HCT116 (cell line): ENCODE results near the gene MYOG. TPM values are rescaled to one million over a fixed set of nuclear protein-coding genes. Genes with fewer than 3 reads are reported as not detected.

Experiments
- ATAC-seq: fragments of 200-7000 bp; cut with Tn5 transposase; 2 replicates; pipeline ENCODE4 v1.9.1; 2020; ENCODE audit warnings: mild to moderate bottlenecking, moderate library complexity
- BruUV-seq: library from RNA; stranded (reverse); fragments of 400-500 nt; replicated peaks from 2 replicates; lab custom pipeline; 2021; lab: Mats Ljungman, UMichigan
- CTCF ChIA-PET: fragments of 300-600 bp; sonication (Branson Sonifier 250); formaldehyde crosslinking; loops from one replicate; lab custom pipeline; 2021; ENCODE audit warnings: antibody characterized with exemption; lab: Charles Lee
- POLR2A ChIA-PET: fragments of 300-600, 350-600 bp; sonication (Branson Sonifier 250); formaldehyde crosslinking; loops from one replicate; lab custom pipeline; 2021; ENCODE audit warnings: antibody characterized with exemption; lab: Charles Lee
- RAD21 ChIA-PET, 2 experiments: fragments of 300-600 bp; sonication (Branson Sonifier 250); formaldehyde crosslinking; loops; one replicate each; lab custom pipeline; 2023; ENCODE audit warnings: low total read pairs in 2 of 2; ENCODE audit not compliant: uncharacterized antibody in 2 of 2, unreplicated experiment in 2 of 2, low non-redundant PET in 1 of 2; lab: Charles Lee
- DNase-seq: peaks from one replicate; pipeline ENCODE4 v3.0.0-alpha.2; 2010; ENCODE audit warnings: low read depth, low spot score
- H2AFZ ChIP-seq: fragments of 200-600 bp; shearing (Covaris generic), sonication (generic); 2 replicates; pipeline ENCODE4 v1.6.1; 2017; ENCODE audit warnings: low read depth, mixed run types, mixed read lengths, antibody characterized with exemption, low read length; ENCODE audit not compliant: poor library complexity, severe bottlenecking
- H3K27ac ChIP-seq: 2 replicates; pipeline ENCODE4 v1.5.1; 2012; ENCODE audit warnings: low read depth, low read length
- H3K27me3 ChIP-seq: fragments of 200-600 bp; sonication (generic); 2 replicates; pipeline ENCODE4 v1.6.1; 2016; ENCODE audit warnings: mixed run types, low read length, mixed read lengths; ENCODE audit not compliant: insufficient read depth
- H3K36me3 ChIP-seq, 2 experiments: fragments of 200-500 bp in 1 of 2; fragments of 200-600 bp in 1 of 2; sonication (Bioruptor generic) in 1 of 2; sonication (generic) in 1 of 2; 2 replicates each; pipeline versions ENCODE4 v1.5.1 to v1.6.1; 2014 to 2016; ENCODE audit warnings: low read length in 2 of 2, inconsistent platforms in 1 of 2, mixed read lengths in 1 of 2, mixed run types in 1 of 2; ENCODE audit not compliant: insufficient read depth in 2 of 2, control insufficient read depth in 1 of 2
- H3K4me1 ChIP-seq, 2 experiments: fragments of 200-600 bp in 1 of 2; sonication (generic) in 1 of 2; 2 replicates each; pipeline versions ENCODE4 v1.5.1 to v1.6.1; 2012 to 2017; ENCODE audit warnings: low read length in 2 of 2, inconsistent platforms in 1 of 2, mild to moderate bottlenecking in 1 of 2, mixed read lengths in 1 of 2, mixed run types in 1 of 2, moderate library complexity in 1 of 2; ENCODE audit not compliant: insufficient read depth in 2 of 2, control insufficient read depth in 1 of 2
- H3K4me2 ChIP-seq: fragments of 200-600 bp; sonication (generic); 2 replicates; pipeline ENCODE4 v1.6.1; 2017; ENCODE audit warnings: mixed run types, low read length, mixed read lengths
- H3K4me3 ChIP-seq, 2 experiments: fragments of 200-600 bp in 1 of 2; sonication (generic) in 1 of 2; replicated peaks in 1 of 2; 2 replicates each; pipeline ENCODE4 v1.5.1; 2011 to 2016; ENCODE audit warnings: low read length in 2 of 2, control low read depth in 1 of 2, low read depth in 1 of 2, mild to moderate bottlenecking in 1 of 2, mixed read lengths in 1 of 2, mixed run types in 1 of 2
- H3K79me2 ChIP-seq: fragments of 200-600 bp; sonication (generic); 2 replicates; pipeline ENCODE4 v1.6.1; 2017; ENCODE audit warnings: mild to moderate bottlenecking, mixed run types, low read length, moderate library complexity, mixed read lengths; ENCODE audit not compliant: insufficient read depth
- H3K9ac ChIP-seq: fragments of 200-600 bp; sonication (generic); 2 replicates; pipeline ENCODE4 v1.6.1; 2016; ENCODE audit warnings: low read length, mixed read lengths
- H3K9me2 ChIP-seq: fragments of 200-600 bp; sonication (generic), shearing (Covaris generic); 2 replicates; pipeline ENCODE4 v1.6.1; 2017; ENCODE audit warnings: mixed run types, mild to moderate bottlenecking, moderate library complexity; ENCODE audit not compliant: insufficient read depth
- H3K9me3 ChIP-seq, 2 experiments: fragments of 200-500 bp in 1 of 2; fragments of 200-600 bp in 1 of 2; sonication (Bioruptor generic) in 1 of 2; sonication (generic) in 1 of 2; 2 replicates each; pipeline ENCODE4 v1.6.1; 2014 to 2017; ENCODE audit warnings: low read length in 2 of 2, mixed read lengths in 2 of 2, inconsistent platforms in 1 of 2, low read depth in 1 of 2, mild to moderate bottlenecking in 1 of 2, mixed run types in 1 of 2, moderate library complexity in 1 of 2; ENCODE audit not compliant: control insufficient read depth in 1 of 2, insufficient read depth in 1 of 2
- H4K20me1 ChIP-seq: fragments of 200-600 bp; sonication (generic), shearing (Covaris generic); 2 replicates; pipeline ENCODE4 v1.6.1; 2017; ENCODE audit warnings: mixed run types, mild to moderate bottlenecking, moderate library complexity; ENCODE audit not compliant: insufficient read depth
- EZH2 ChIP-seq: fragments of 200-600 bp; sonication (generic); IDR thresholded peaks from 2 replicates; pipeline ENCODE4 v1.6.1; 2017; ENCODE audit warnings: antibody characterized with exemption, mixed run types
- EZH2phosphoT487 ChIP-seq: fragments of 200-600 bp; IDR thresholded peaks from 2 replicates; pipeline ENCODE4 v1.6.1; 2018; ENCODE audit warnings: antibody characterized with exemption, borderline replicate concordance
- RAD21 ChIP-seq: IDR thresholded peaks from 2 replicates; pipeline ENCODE4 v1.6.1; 2012; ENCODE audit warnings: low read depth, mild to moderate bottlenecking
- TCF7L2 ChIP-seq: IDR thresholded peaks from 2 replicates; pipeline ENCODE4 v1.7.0; 2011; ENCODE audit warnings: borderline replicate concordance, inconsistent platforms; ENCODE audit not compliant: insufficient read depth, insufficient read length; ENCODE audit errors: extremely low read depth
- ZNF274 ChIP-seq: fragments of 200-500 bp; sonication (Bioruptor generic); IDR thresholded peaks from 2 replicates; pipeline ENCODE4 v1.6.1; 2014; ENCODE audit warnings: mild to moderate bottlenecking, low read depth, low read length, inconsistent platforms
- intact Hi-C: fragments of 100-400 bp; cut with micrococcal nuclease; formaldehyde crosslinking; loops from 2 replicates; pipeline ENCODE4 v1.10.0; 2022
- total RNA-seq: library from RNA; stranded (reverse); gene quantifications from one replicate; pipeline ENCODE4 v1.2.1, GENCODE V29; 2021; ENCODE audit not compliant: unreplicated experiment
- TF ChIP-seq, protein P1 (sequence below), 3 experiments: fragments of 200-600 bp in 1 of 3; sonication (generic) in 1 of 3; IDR thresholded peaks in 2 of 3; conservative IDR thresholded peaks in 1 of 3; 2 replicates each; pipeline ENCODE4 v1.5.1; 2012 to 2017; ENCODE audit warnings: low read depth in 2 of 3, low read length in 2 of 3, antibody characterized with exemption in 1 of 3, borderline replicate concordance in 1 of 3, control low read depth in 1 of 3, mild to moderate bottlenecking in 1 of 3, mixed read lengths in 1 of 3, mixed run types in 1 of 3, moderate library complexity in 1 of 3; ENCODE audit not compliant: insufficient read depth in 1 of 3

The MYOG gene
- total RNA-seq, 1 experiment from 2014 or later, result not detected

DNA sequence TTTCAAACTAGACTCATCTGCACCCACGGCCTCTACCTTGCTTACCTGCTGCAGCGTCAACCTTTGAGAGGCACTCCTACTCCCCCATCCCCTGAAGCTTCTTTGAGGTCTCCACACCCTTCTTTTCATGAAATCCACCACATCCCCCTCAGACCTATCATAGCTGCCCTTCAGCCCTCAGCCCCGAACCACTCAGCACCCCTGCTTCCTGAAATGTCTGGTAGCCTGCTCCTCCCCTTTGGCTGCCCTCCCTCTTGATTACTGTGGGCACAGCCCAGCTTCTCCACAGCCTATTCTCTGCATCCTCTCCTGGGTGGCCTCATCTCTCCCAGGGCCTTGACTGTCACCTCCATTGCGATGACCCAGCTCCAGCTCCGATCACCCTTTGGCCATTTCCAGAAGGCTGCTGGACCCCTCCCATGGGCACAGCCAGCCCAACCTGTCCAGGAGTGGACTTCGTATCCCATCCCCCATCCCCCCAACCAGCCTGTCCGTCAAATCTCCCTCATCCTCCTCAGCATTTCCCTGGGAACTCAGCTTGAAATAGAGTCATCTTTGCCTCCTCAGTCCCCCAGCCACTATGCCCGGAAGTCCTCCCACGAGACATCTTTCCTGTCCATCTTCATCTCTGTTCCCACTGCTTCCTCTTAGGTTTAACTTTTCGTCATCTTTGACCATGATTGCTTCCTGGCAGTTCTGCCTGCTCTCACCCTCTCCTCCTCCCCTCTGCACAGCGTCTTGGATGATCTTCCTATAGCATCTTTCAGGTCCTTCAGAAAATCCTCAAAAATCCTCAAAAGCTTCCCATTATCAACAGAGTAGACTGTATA lies 35.6 kb upstream of the MYOG start:
- ChIA-PET CTCF (interaction anchor here (0.8 to 1.4 kb wide), 4 partner anchors 12 to 146 kb away, joined by 3 to 5 read pairs (median 3); no protein-coding TSS in a partner anchor), POLR2A (no interaction called here)
- ATAC-seq, result no peak

More for the DNA sequence above, 35.6 kb upstream of the MYOG start:
- Histone ChIP-seq H3K36me3 (no peaks in the 10 kb centered on the region), H4K20me1 (no peaks in the 10 kb centered on the region), H3K4me1 (peaks cover 7 to 30% of the 10 kb centered on the region in 2 experiments; a peak in 3 of 4 replicates), H3K27ac (no peak overlapping the region), H3K79me2 (no peaks in the 10 kb centered on the region), H3K9me2 (no peaks in the 10 kb centered on the region), H3K9me3 (no peaks in the 10 kb centered on the region), H2AFZ (no peak overlapping the region), H3K27me3 (peaks cover 7% of the 10 kb centered on the region; the same call in 1 of the 2 replicates), H3K4me2 (no peak overlapping the region), H3K4me3 (no peak overlapping the region), H3K9ac (no peak overlapping the region)
- no peak for DNase-seq
- intact Hi-C loops, result no loop called here
- RAD21 ChIA-PET, result no interaction called here
- BruUV-seq, result no TSS peak
- no peak for TF ChIP-seq RAD21
- TF ChIP-seq TCF7L2, result no peak
- no peak for TF ChIP-seq ZNF274
- TF ChIP-seq EZH2phosphoT487, result no peak
- no peak for TF ChIP-seq EZH2
- TF ChIP-seq, protein P1, sequence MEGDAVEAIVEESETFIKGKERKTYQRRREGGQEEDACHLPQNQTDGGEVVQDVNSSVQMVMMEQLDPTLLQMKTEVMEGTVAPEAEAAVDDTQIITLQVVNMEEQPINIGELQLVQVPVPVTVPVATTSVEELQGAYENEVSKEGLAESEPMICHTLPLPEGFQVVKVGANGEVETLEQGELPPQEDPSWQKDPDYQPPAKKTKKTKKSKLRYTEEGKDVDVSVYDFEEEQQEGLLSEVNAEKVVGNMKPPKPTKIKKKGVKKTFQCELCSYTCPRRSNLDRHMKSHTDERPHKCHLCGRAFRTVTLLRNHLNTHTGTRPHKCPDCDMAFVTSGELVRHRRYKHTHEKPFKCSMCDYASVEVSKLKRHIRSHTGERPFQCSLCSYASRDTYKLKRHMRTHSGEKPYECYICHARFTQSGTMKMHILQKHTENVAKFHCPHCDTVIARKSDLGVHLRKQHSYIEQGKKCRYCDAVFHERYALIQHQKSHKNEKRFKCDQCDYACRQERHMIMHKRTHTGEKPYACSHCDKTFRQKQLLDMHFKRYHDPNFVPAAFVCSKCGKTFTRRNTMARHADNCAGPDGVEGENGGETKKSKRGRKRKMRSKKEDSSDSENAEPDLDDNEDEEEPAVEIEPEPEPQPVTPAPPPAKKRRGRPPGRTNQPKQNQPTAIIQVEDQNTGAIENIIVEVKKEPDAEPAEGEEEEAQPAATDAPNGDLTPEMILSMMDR (IDR thresholded peaks at IDR 0.05 in 2 of 3, conservative IDR thresholded peaks at IDR 0.05 in 1 of 3; ENCODE audit: borderline replicate concordance in 1 of 3, insufficient read depth in 1 of 3, low read depth in 2 of 3, low read length in 2 of 3), result no peak
